K562 (cell line): ENCODE measurements around the gene GLG1.

Experiments used
- EHMT2 ChIP-seq: fragments of 450-650 bp; IDR thresholded peaks from 2 replicates; pipeline ENCODE4 v1.6.1; 2018; ENCODE audit warnings: antibody characterized with exemption
- KLF1 ChIP-seq: fragments of 450-650 bp; IDR thresholded peaks from 2 replicates; pipeline ENCODE4 v1.6.1; 2016; ENCODE audit warnings: missing genetic modification characterization, missing compliant biosample characterization

DNA sequence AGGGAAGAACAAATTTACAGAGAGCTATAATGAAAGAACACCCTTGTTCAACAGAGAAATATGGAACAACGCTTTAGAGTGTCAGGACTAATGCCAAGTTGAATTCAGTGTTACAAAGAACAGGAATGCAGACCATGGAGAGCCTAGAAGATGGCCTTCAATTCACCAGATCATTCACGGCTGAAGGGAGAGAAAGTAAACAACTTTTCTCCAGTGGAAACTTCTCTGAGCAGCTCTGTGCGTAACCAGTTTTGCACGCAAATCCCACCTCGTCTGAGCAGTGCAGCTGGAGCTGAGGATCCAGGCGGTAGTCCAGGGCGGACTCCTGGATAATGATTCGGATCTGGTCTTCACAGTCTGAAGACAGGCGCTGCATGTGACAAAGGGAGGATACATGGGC, 145.1 kb downstream of the GLG1 start:
- TF ChIP-seq EHMT2 (no peak), KLF1 (tag) (no peak)
